Lower leg skin (tissue), 3 donors: Measurements from ENCODE around the gene ZFHX3.

Experiments
- CTCF ChIP-seq, 3 donors: fragments of 450-650 bp; IDR thresholded peaks; one replicate each; pipeline ENCODE4 v1.5.1; 2016; ENCODE audit warnings: antibody characterized with exemption in 3 of 3, mild to moderate bottlenecking in 3 of 3, moderate library complexity in 2 of 3
- POLR2A ChIP-seq, 2 donors: fragments of 450-650 bp; IDR thresholded peaks; one replicate each; pipeline ENCODE4 v1.6.1; 2016 to 2017; ENCODE audit warnings: antibody characterized with exemption in 2 of 2, mild to moderate bottlenecking in 1 of 2, moderate library complexity in 1 of 2

- no peak for TF ChIP-seq CTCF (IDR thresholded peaks at IDR 0.05)
- no peak for TF ChIP-seq POLR2A (IDR thresholded peaks at IDR 0.05)
Observed at GRCh38 chr16:72793716-72794115, 254.2 kb downstream of the ZFHX3 start.
